Endothelial cell of umbilical vein (primary cell): Measurements from ENCODE around the gene AGAP3. TPM values are rescaled to one million over a fixed set of nuclear protein-coding genes. Genes with fewer than 3 reads are reported as not detected.

Experiments used
- BruUV-seq: library from RNA; stranded (reverse); fragments of 400-500 nt; replicated peaks from 2 replicates; lab custom pipeline; 2021; lab: Mats Ljungman, UMichigan
- CTCF ChIA-PET: fragments of 300-600, 350-600 bp; sonication (Branson Sonifier 250); formaldehyde crosslinking; loops from one replicate; lab custom pipeline; 2021; ENCODE audit warnings: antibody characterized with exemption, inconsistent platforms; lab: Charles Lee
- POLR2A ChIA-PET: fragments of 300-600, 350-600 bp; sonication (Branson Sonifier 250); formaldehyde crosslinking; loops from one replicate; lab custom pipeline; 2021; ENCODE audit warnings: antibody characterized with exemption, inconsistent platforms; lab: Charles Lee
- DNase-seq: peaks from one replicate; pipeline ENCODE4 v3.0.0-alpha.2; 2011; ENCODE audit warnings: low read depth, low spot score
- FAIRE-seq: peaks from 2 replicates; lab custom pipeline; 2011; peaks lifted over from hg19 to GRCh38; lab: Jason Lieb, UNC
- H2AFZ ChIP-seq: 2 replicates; pipeline ENCODE4 v1.6.0; 2012; ENCODE audit warnings: low read depth, low read length, control low read depth, inconsistent platforms
- H3K27ac ChIP-seq: 2 replicates; pipeline ENCODE4 v1.5.1; 2011; ENCODE audit warnings: low read depth, mild to moderate bottlenecking, control low read depth, low read length, moderate library complexity; ENCODE audit not compliant: insufficient read depth
- H3K27me3 ChIP-seq, 2 experiments: 2 replicates each; pipeline versions ENCODE4 v1.6.0 to v1.6.1; 2011; ENCODE audit warnings: low read length in 2 of 2, mixed read lengths in 1 of 2; ENCODE audit not compliant: control insufficient read depth in 2 of 2, insufficient read depth in 2 of 2
- H3K36me3 ChIP-seq, 2 experiments: 2 replicates in 1 of 2; 3 replicates in 1 of 2; pipeline ENCODE4 v1.5.1; 2011; ENCODE audit warnings: low read length in 2 of 2, mild to moderate bottlenecking in 1 of 2, moderate library complexity in 1 of 2; ENCODE audit not compliant: control insufficient read depth in 2 of 2, insufficient read depth in 2 of 2; ENCODE audit errors: extremely low read depth in 1 of 2
- H3K4me1 ChIP-seq: 3 replicates; pipeline ENCODE4 v1.5.1; 2011; ENCODE audit warnings: mild to moderate bottlenecking, low read length; ENCODE audit not compliant: control insufficient read depth, insufficient read depth; ENCODE audit errors: extremely low read depth
- H3K4me2 ChIP-seq: 2 replicates; pipeline ENCODE4 v1.6.1; 2011; ENCODE audit warnings: low read length, control low read depth, mixed read lengths; ENCODE audit not compliant: insufficient read depth
- H3K4me3 ChIP-seq, 3 experiments: fragments of 200-600 bp in 1 of 3; sonication (generic), shearing (Covaris generic) in 1 of 3; replicated peaks in 1 of 3; 2 replicates each; pipeline ENCODE4 v1.5.1; 2011 to 2016; ENCODE audit warnings: control low read depth in 3 of 3, low read length in 3 of 3, mild to moderate bottlenecking in 2 of 3, inconsistent platforms in 1 of 3, low read depth in 1 of 3, moderate library complexity in 1 of 3; ENCODE audit not compliant: insufficient read depth in 1 of 3
- H3K79me2 ChIP-seq: 2 replicates; pipeline ENCODE4 v1.6.0; 2012; ENCODE audit warnings: low read length, inconsistent platforms; ENCODE audit not compliant: control insufficient read depth, insufficient read depth
- H3K9ac ChIP-seq: replicated peaks from 2 replicates; pipeline ENCODE3; 2011; ENCODE audit warnings: low read length, control low read depth; ENCODE audit not compliant: insufficient read depth; ENCODE audit errors: extremely low read depth
- H3K9me1 ChIP-seq: replicated peaks from 3 replicates; pipeline ENCODE4 v1.6.0; 2011; ENCODE audit warnings: mild to moderate bottlenecking, low read length; ENCODE audit not compliant: control insufficient read depth, insufficient read depth; ENCODE audit errors: extremely low read depth
- H3K9me3 ChIP-seq: replicated peaks from 2 replicates; pipeline ENCODE4 v1.5.1; 2012; ENCODE audit warnings: low read length, inconsistent platforms; ENCODE audit not compliant: control insufficient read depth, insufficient read depth
- H4K20me1 ChIP-seq: replicated peaks from 2 replicates; pipeline ENCODE3; 2011; ENCODE audit warnings: mild to moderate bottlenecking, low read length; ENCODE audit not compliant: control insufficient read depth, insufficient read depth; ENCODE audit errors: extremely low read depth
- CTCF ChIP-seq, 2 donors: IDR thresholded peaks; 1 replicate in 1 of 2; 2 replicates in 1 of 2; pipeline ENCODE4 v1.5.1; 2011; ENCODE audit warnings: low read length in 2 of 2, mild to moderate bottlenecking in 2 of 2, moderate library complexity in 2 of 2, control low read depth in 1 of 2, inconsistent platforms in 1 of 2, low read depth in 1 of 2; ENCODE audit not compliant: insufficient read depth in 1 of 2; ENCODE audit errors: extremely low read depth in 1 of 2
- EZH2 ChIP-seq: IDR thresholded peaks from 2 replicates; pipeline ENCODE4 v1.6.1; 2012; ENCODE audit warnings: borderline replicate concordance, low read depth, mild to moderate bottlenecking, moderate library complexity, low read length, inconsistent platforms; ENCODE audit not compliant: severe bottlenecking
- FOS ChIP-seq: IDR thresholded peaks from 2 replicates; pipeline ENCODE4 v1.6.1; 2011; ENCODE audit warnings: mild to moderate bottlenecking, low read length, moderate library complexity, borderline replicate concordance; ENCODE audit not compliant: insufficient read depth
- GATA2 ChIP-seq: IDR thresholded peaks from 2 replicates; pipeline ENCODE4 v1.7.0; 2011; ENCODE audit warnings: low read depth, mild to moderate bottlenecking, moderate library complexity, mixed read lengths, low read length; ENCODE audit not compliant: insufficient read length, insufficient read depth
- JUN ChIP-seq: IDR thresholded peaks from 2 replicates; pipeline ENCODE4 v1.6.1; 2011; ENCODE audit warnings: borderline replicate concordance, low read depth; ENCODE audit not compliant: insufficient read length, insufficient read depth
- MAX ChIP-seq: IDR thresholded peaks from 2 replicates; pipeline ENCODE4 v1.6.1; 2011; ENCODE audit not compliant: insufficient read depth, insufficient read length
- MYC ChIP-seq: IDR thresholded peaks from one replicate; pipeline ENCODE4 v1.6.1; 2011; ENCODE audit warnings: mild to moderate bottlenecking, low read depth, low read length
- POLR2A ChIP-seq: IDR thresholded peaks from 2 replicates; pipeline ENCODE4 v1.6.1; 2012; ENCODE audit warnings: low read depth, mild to moderate bottlenecking, control low read depth, low read length
- POLR2AphosphoS5 ChIP-seq: IDR thresholded peaks from 2 replicates; pipeline ENCODE4 v1.6.1; 2012; ENCODE audit warnings: low read depth, mild to moderate bottlenecking, control low read depth, low read length, moderate library complexity; ENCODE audit not compliant: insufficient read depth
- dilution Hi-C: fragments of 300-500 bp; cut with MboI; formaldehyde crosslinking; loops from one replicate; pipeline ENCODE4 v1.15.0; 2019; ENCODE audit warnings: low sequenced_read_pairs; ENCODE audit not compliant: extremely low pct_ligation_motif_present
- intact Hi-C: fragments of 100-400 bp; cut with micrococcal nuclease; formaldehyde crosslinking; loops from one replicate; pipeline ENCODE4 v1.10.0; 2022
- polyA plus RNA-seq, 4 experiments: library from polyadenylated mRNA; depleted of rRNA in 3 of 4; stranded (reverse) in 3 of 4; unstranded in 1 of 4; fragments of >200 nt; gene quantifications; 2 replicates each; pipeline versions ENCODE4 v1.2.1 to v1.2.3, GENCODE V29; 2011 to 2012; ENCODE audit warnings: missing spikeins in 1 of 4
- total RNA-seq: library from RNA; stranded (reverse); gene quantifications from 2 replicates; pipeline ENCODE4 v1.2.3, GENCODE V29; 2021

AGAP3 gene
- total and polyA plus RNA-seq, 2 donors (not counting 3 experiments of a cell fraction or from before 2014, with no cell fraction given), result 171 to 174 TPM

- dilution Hi-C loops (no loop called here), intact Hi-C loops (no loop called here)
- DNase-seq, result no peak
- Histone ChIP-seq H3K79me2 (no peaks in the 10 kb centered on the region), H3K4me2 (no peak overlapping the region), H3K9me1 (no peaks in the 10 kb centered on the region), H2AFZ (no peak overlapping the region), H3K9me3 (no peaks in the 10 kb centered on the region), H3K27ac (no peak overlapping the region), H3K36me3 (peaks cover 12 to 60% of the 10 kb centered on the region in 2 experiments), H3K9ac (no peak overlapping the region), H3K27me3 (no peaks in the 10 kb centered on the region), H4K20me1 (peaks cover 2% of the 10 kb centered on the region), H3K4me1 (peaks cover 6% of the 10 kb centered on the region), H3K4me3 (no peak overlapping the region)
- TF ChIP-seq MYC (no peak), MAX (no peak), FOS (no peak), GATA2 (no peak), EZH2 (no peak), POLR2A (no peak), JUN (no peak), POLR2AphosphoS5 (no peak), CTCF (IDR thresholded peaks at IDR 0.05; ENCODE audit: extremely low read depth in 1 of 2, insufficient read depth in 1 of 2, low read depth in 1 of 2, low read length in 2 of 2) (no peak)
- POLR2A ChIA-PET, result no interaction called here
- no peak for FAIRE-seq
- CTCF ChIA-PET, result interaction anchor here (0.6 to 1.8 kb wide), 47 partner anchors 9 to 225 kb away, joined by 3 to 33 read pairs (median 5); partner anchors contain the start of genes ABCB8, ABCF2, AGAP3 and CHPF2
- BruUV-seq, result TSS peak; percentile 31
Measured at GRCh38 chr7:151123158-151123821, 37.0 kb downstream of the AGAP3 start.
